Colonic mucosa (tissue), 4 donors: Measurements from ENCODE around the gene FGGY. TPM values are rescaled to one million over a fixed set of nuclear protein-coding genes. Genes with fewer than 3 reads are reported as not detected.

Source experiments
- DNase-seq: peaks from one replicate; pipeline ENCODE4 v3.0.0-alpha.2; 2020
- H3K27ac ChIP-seq: fragments of 200-600 bp; one replicate; pipeline ENCODE4 v1.8.0; 2021
- H3K27me3 ChIP-seq: fragments of 200-600 bp; one replicate; pipeline ENCODE4 v1.8.0; 2021
- H3K36me3 ChIP-seq: fragments of 200-600 bp; one replicate; pipeline ENCODE4 v1.8.0; 2021
- H3K4me1 ChIP-seq: fragments of 200-600 bp; one replicate; pipeline ENCODE4 v1.8.0; 2021; ENCODE audit warnings: mild to moderate bottlenecking
- H3K4me3 ChIP-seq: fragments of 200-600 bp; one replicate; pipeline ENCODE4 v1.8.0; 2021
- H3K9ac ChIP-seq, 2 donors: one replicate each; pipeline ENCODE4 v1.7.0; 2013; ENCODE audit warnings: control low read depth in 2 of 2, low read depth in 2 of 2, low read length in 2 of 2
- H3K9me3 ChIP-seq: fragments of 200-600 bp; one replicate; pipeline ENCODE4 v1.8.0; 2021
- intact Hi-C: fragments of 100-400 bp; cut with DNase I; formaldehyde crosslinking; loops from one replicate; pipeline ENCODE4 v1.14.1; 2022
- total RNA-seq, 2 donors: library from RNA; stranded (reverse); fragmentation: NEBNext Ultra II Directional in 1 of 2; extraction: Animal tissue kit (Norgen Biotek cat#: 25700) in 1 of 2; gene quantifications; one replicate each; pipeline ENCODE4 v1.2.1, GENCODE V29; 2021
- TF ChIP-seq, protein P1 (sequence below): fragments of 200-600 bp; IDR thresholded peaks from one replicate; pipeline ENCODE4 v1.8.0; 2022; ENCODE audit warnings: antibody characterized with exemption, mild to moderate bottlenecking
- donor health status: healthy.
- donor health status: DM: no; HTN: no; CAD: no.
- donor health status: DM: no; HTN: no; CAD: no.

Gene FGGY
- total RNA-seq, 2 donors from 2014 or later, result 12.5 to 19.5 TPM

- H3K9ac ChIP-seq, result no peak overlapping the region
- no peaks in the 10 kb centered on the region for H3K27me3 ChIP-seq
- H3K4me1 ChIP-seq, result no peaks in the 10 kb centered on the region
- H3K4me3 ChIP-seq, result no peak overlapping the region
- peak overlapping the region; percentile 34 for H3K27ac ChIP-seq
- H3K36me3 ChIP-seq, result no peaks in the 10 kb centered on the region
- TF ChIP-seq, protein P1, sequence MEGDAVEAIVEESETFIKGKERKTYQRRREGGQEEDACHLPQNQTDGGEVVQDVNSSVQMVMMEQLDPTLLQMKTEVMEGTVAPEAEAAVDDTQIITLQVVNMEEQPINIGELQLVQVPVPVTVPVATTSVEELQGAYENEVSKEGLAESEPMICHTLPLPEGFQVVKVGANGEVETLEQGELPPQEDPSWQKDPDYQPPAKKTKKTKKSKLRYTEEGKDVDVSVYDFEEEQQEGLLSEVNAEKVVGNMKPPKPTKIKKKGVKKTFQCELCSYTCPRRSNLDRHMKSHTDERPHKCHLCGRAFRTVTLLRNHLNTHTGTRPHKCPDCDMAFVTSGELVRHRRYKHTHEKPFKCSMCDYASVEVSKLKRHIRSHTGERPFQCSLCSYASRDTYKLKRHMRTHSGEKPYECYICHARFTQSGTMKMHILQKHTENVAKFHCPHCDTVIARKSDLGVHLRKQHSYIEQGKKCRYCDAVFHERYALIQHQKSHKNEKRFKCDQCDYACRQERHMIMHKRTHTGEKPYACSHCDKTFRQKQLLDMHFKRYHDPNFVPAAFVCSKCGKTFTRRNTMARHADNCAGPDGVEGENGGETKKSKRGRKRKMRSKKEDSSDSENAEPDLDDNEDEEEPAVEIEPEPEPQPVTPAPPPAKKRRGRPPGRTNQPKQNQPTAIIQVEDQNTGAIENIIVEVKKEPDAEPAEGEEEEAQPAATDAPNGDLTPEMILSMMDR, result no peak
- no peaks in the 10 kb centered on the region for H3K9me3 ChIP-seq
- intact Hi-C loops, result loop anchor here (10.0 kb wide), 1 partner anchor 929 kb away; no protein-coding TSS in a partner anchor
- DNase-seq, result no peak
Measured at GRCh38 chr1:59703226-59703917, 406.5 kb downstream of the FGGY start.

DNA sequence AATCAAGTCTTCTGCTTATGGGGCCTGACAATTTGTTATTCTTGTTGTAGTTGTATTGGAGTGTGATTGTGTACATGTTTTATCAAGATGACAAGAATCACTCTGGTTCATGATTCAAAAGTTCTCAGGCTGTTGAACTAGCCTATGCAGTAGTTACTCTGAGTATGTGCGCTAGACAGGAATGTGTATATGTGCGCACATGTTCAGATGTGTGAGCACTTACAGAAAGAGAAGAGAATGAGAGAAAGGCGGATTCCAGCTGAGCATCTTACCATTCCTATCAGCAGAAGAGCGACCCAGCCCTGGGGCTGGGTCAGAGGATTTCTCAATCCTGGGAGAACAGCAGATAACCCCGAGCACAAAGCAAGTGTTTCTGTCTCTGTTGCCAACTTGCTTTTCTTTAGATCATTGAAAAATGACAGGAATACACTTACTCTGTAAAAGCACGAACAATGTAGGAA, 407.1 kb downstream of the FGGY start:
- Histone ChIP-seq H3K27me3 (no peaks in the 10 kb centered on the region), H3K9me3 (no peaks in the 10 kb centered on the region), H3K36me3 (no peaks in the 10 kb centered on the region), H3K27ac (peak overlapping the region; percentile 34), H3K9ac (no peak overlapping the region), H3K4me1 (no peaks in the 10 kb centered on the region), H3K4me3 (no peak overlapping the region)
- TF ChIP-seq, protein P1, result no peak
- no peak for DNase-seq
- intact Hi-C loops, result loop anchor here (10.0 kb wide), 1 partner anchor 929 kb away; no protein-coding TSS in a partner anchor

GRCh38 chr1:59704716-59705115, 407.8 kb downstream of the FGGY start:
- intact Hi-C loops, result loop anchor here (10.0 kb wide), 1 partner anchor 930 kb away; no protein-coding TSS in a partner anchor
- Histone ChIP-seq H3K4me1 (no peaks in the 10 kb centered on the region), H3K9ac (no peak overlapping the region), H3K4me3 (no peak overlapping the region), H3K36me3 (no peaks in the 10 kb centered on the region), H3K9me3 (no peaks in the 10 kb centered on the region), H3K27ac (no peak overlapping the region), H3K27me3 (no peaks in the 10 kb centered on the region)
- no peak for DNase-seq
- TF ChIP-seq, protein P1, result no peak

DNA sequence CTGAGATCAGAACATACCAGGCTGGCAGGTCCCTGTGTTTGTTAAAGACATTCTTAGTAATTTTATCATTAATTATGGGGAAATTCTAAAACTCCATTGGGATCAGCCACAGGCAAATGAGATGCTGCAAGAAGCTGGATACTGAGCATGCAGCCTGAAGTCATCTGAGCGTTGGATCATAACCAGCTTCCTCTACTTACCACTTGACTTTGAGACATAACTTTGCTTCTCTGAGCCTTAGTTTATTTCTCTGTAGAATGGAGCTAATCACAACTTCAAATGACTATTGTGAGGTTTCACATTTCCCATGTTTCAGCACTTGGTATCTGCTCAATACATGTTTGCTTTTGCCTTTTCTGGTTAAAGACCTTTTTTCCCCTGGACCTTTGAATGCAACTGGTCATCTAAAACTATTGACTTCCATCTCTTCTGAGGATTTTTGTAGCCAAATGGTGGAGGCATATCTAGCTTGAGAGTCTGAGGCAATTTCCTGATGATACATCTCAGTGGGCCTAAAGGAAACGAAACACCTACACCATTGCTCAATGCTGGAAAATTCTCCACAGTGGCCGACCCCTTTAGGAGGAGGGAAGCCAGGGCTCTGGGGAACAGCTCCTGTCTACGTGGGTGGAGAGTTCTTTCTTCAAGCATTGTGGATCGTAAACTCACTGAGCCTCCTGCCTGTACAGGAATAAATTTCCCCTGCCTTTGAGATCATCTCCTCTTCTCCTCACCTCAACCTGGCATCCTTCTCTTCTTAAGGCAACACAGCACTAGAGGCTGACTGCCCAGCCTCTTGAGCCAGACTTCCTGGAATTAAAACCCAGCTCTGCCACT, 408.8 kb downstream of the FGGY start:
- Histone ChIP-seq H3K4me3 (no peak overlapping the region), H3K36me3 (no peaks in the 10 kb centered on the region), H3K27ac (no peak overlapping the region), H3K9ac (no peak overlapping the region), H3K27me3 (no peaks in the 10 kb centered on the region), H3K9me3 (no peaks in the 10 kb centered on the region), H3K4me1 (no peaks in the 10 kb centered on the region)
- no peak for DNase-seq
- intact Hi-C loops, result loop anchor here (10.0 kb wide), 1 partner anchor 931 kb away; no protein-coding TSS in a partner anchor
- TF ChIP-seq, protein P1, result no peak

DNA sequence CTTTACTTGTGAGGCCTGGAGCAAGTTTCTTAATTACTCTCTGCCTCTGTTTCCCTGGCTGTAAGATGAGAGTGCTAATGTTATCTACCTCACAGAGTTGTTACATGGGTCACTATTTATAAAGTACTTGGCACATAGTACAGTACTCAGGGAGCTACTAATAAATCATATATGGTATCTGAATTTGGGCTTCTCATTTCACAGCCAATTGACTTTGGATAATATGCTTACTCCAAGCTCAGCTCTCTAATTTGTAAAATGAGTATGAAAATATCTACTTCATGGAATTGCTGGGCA, 409.4 kb downstream of the FGGY start:
- intact Hi-C loops, result loop anchor here (10.0 kb wide), 1 partner anchor 931 kb away; no protein-coding TSS in a partner anchor
- H3K27ac ChIP-seq, result no peak overlapping the region
- no peak overlapping the region for H3K4me3 ChIP-seq
- no peaks in the 10 kb centered on the region for H3K36me3 ChIP-seq
- H3K9me3 ChIP-seq, result no peaks in the 10 kb centered on the region
- H3K4me1 ChIP-seq, result no peaks in the 10 kb centered on the region
- TF ChIP-seq, protein P1, result no peak
- no peak for DNase-seq
- no peak overlapping the region for H3K9ac ChIP-seq
- H3K27me3 ChIP-seq, result no peaks in the 10 kb centered on the region
